B cell (primary cell): ENCODE data around the gene RER1. TPM values are rescaled to one million over a fixed set of nuclear protein-coding genes. Genes with fewer than 3 reads are reported as not detected.

Experiments used
- ATAC-seq: fragments of 200-7000 bp; cut with Tn5 transposase; one replicate; pipeline ENCODE4 v1.10.0; 2021; ENCODE audit warnings: low read depth, mild to moderate bottlenecking, moderate number of reproducible peaks, moderate library complexity
- CTCF ChIA-PET: fragments of 350-600 bp; sonication (Branson Sonifier 250); formaldehyde crosslinking; loops from one replicate; lab custom pipeline; 2021; ENCODE audit warnings: antibody characterized with exemption, inconsistent platforms; lab: Charles Lee
- POLR2A ChIA-PET: fragments of 350-600 bp; sonication (Branson Sonifier 250); formaldehyde crosslinking; loops from one replicate; lab custom pipeline; 2021; ENCODE audit warnings: antibody characterized with exemption; lab: Charles Lee
- DNase-seq: peaks from one replicate; pipeline ENCODE4 v3.0.0; 2013
- H2AFZ ChIP-seq: 2 replicates; pipeline ENCODE4 v1.6.1; 2012; ENCODE audit warnings: mild to moderate bottlenecking, low read depth, low read length; ENCODE audit not compliant: insufficient read depth, poor library complexity, severe bottlenecking
- H3K27ac ChIP-seq, 2 donors: 1 replicate in 1 of 2; 2 replicates in 1 of 2; pipeline ENCODE4 v1.5.1; 2012 to 2013; ENCODE audit warnings: low read length in 2 of 2, mild to moderate bottlenecking in 2 of 2, moderate library complexity in 1 of 2
- H3K27me3 ChIP-seq, 4 experiments: fragments of 200-600 bp in 1 of 4; sonication (generic) in 1 of 4; replicated peaks in 1 of 4; 1 replicate in 2 of 4; 2 replicates in 2 of 4; pipeline versions ENCODE4 v1.6.1 to v1.7.0; 2013 to 2016; ENCODE audit warnings: low read length in 3 of 4, mild to moderate bottlenecking in 2 of 4, mixed read lengths in 1 of 4, moderate library complexity in 1 of 4; ENCODE audit not compliant: insufficient read depth in 4 of 4, control insufficient read depth in 3 of 4; ENCODE audit errors: control extremely low read depth in 1 of 4
- H3K36me3 ChIP-seq, 2 experiments: replicated peaks in 1 of 2; 1 replicate in 1 of 2; 2 replicates in 1 of 2; pipeline versions ENCODE4 v1.6.1 to v1.7.1; 2013; ENCODE audit warnings: low read length in 1 of 2; ENCODE audit not compliant: insufficient read depth in 2 of 2, control insufficient read depth in 1 of 2; ENCODE audit errors: control extremely low read depth in 1 of 2, extremely low read depth in 1 of 2
- H3K4me1 ChIP-seq, 2 donors: fragments of 200-600 bp in 1 of 2; sonication (generic) in 1 of 2; 1 replicate in 1 of 2; 2 replicates in 1 of 2; pipeline versions ENCODE4 v1.5.1 to v1.6.1; 2013 to 2017; ENCODE audit warnings: low read length in 2 of 2; ENCODE audit not compliant: control insufficient read depth in 2 of 2, insufficient read depth in 2 of 2
- H3K4me2 ChIP-seq: replicated peaks from 2 replicates; pipeline ENCODE3; 2012; ENCODE audit warnings: mild to moderate bottlenecking, low read depth, low read length; ENCODE audit not compliant: poor library complexity, severe bottlenecking
- H3K4me3 ChIP-seq, 5 experiments: fragments of 200-600 bp in 1 of 5; sonication (generic) in 1 of 5; 1 replicate in 3 of 5; 2 replicates in 2 of 5; pipeline versions ENCODE4 v1.5.1 to v1.7.0; 2011 to 2016; ENCODE audit warnings: low read length in 4 of 5, mild to moderate bottlenecking in 4 of 5, low read depth in 2 of 5, control low read depth in 1 of 5, moderate library complexity in 1 of 5; ENCODE audit not compliant: insufficient read depth in 1 of 5; ENCODE audit errors: control extremely low read depth in 1 of 5, extremely low read depth in 1 of 5
- H3K79me2 ChIP-seq: fragments of 200-600 bp; sonication (generic); one replicate; pipeline ENCODE4 v1.6.0; 2016; ENCODE audit warnings: low read length; ENCODE audit not compliant: control insufficient read depth, insufficient read depth
- H3K9ac ChIP-seq: fragments of 200-600 bp; sonication (generic); 2 replicates; pipeline ENCODE4 v1.6.1; 2017; ENCODE audit warnings: mild to moderate bottlenecking, low read length, moderate library complexity
- H3K9me3 ChIP-seq, 3 donors: one replicate each; pipeline versions ENCODE4 v1.6.1 to v1.7.1; 2013; ENCODE audit warnings: low read length in 2 of 3; ENCODE audit not compliant: control insufficient read depth in 2 of 3, insufficient read depth in 1 of 3; ENCODE audit errors: control extremely low read depth in 1 of 3
- H4K20me1 ChIP-seq: 2 replicates; pipeline ENCODE4 v1.6.0; 2012; ENCODE audit warnings: mild to moderate bottlenecking, low read length; ENCODE audit not compliant: insufficient read depth, control insufficient read depth, poor library complexity, severe bottlenecking
- H3K27ac Mint-ChIP-seq: one replicate; pipeline ENCODE4 v1.8.0; 2021; ENCODE audit warnings: mixed read lengths
- H3K27me3 Mint-ChIP-seq: one replicate; pipeline ENCODE4 v1.8.0; 2021; ENCODE audit warnings: mixed read lengths
- H3K4me1 Mint-ChIP-seq: one replicate; pipeline ENCODE4 v1.8.0; 2021; ENCODE audit warnings: mixed read lengths
- H3K4me3 Mint-ChIP-seq: one replicate; pipeline ENCODE4 v1.8.0; 2021; ENCODE audit warnings: mixed read lengths
- H3K9me3 Mint-ChIP-seq: one replicate; pipeline ENCODE4 v1.8.0; 2022; ENCODE audit warnings: mixed read lengths; ENCODE audit not compliant: insufficient read depth
- EZH2 ChIP-seq: IDR thresholded peaks from 2 replicates; pipeline ENCODE4 v1.6.1; 2012; ENCODE audit warnings: borderline replicate concordance, low read depth, mild to moderate bottlenecking, moderate library complexity, low read length; ENCODE audit not compliant: insufficient read depth, poor library complexity, severe bottlenecking
- WGBS: methylation state at CpG from one replicate; pipeline ENCODE4 v1.1.5; 2013; ENCODE audit warnings: missing lambda C conversion rate; ENCODE audit not compliant: insufficient coverage; 5-methylcytosine and 5-hydroxymethylcytosine counted together
- intact Hi-C: fragments of 100-400 bp; cut with micrococcal nuclease; formaldehyde crosslinking; loops from one replicate; pipeline ENCODE4 v1.10.0; 2022
- polyA plus RNA-seq: library from polyadenylated mRNA; depleted of rRNA; stranded (reverse); fragments of >200 nt; gene quantifications from 2 replicates; pipeline ENCODE4 v1.2.3, GENCODE V29; 2012
- total RNA-seq, 2 donors: library from RNA; stranded (reverse); fragments of 120-200 nt in 1 of 2; gene quantifications; 1 replicate in 1 of 2; 2 replicates in 1 of 2; pipeline versions ENCODE4 v1.2.3 to v1.2.4, GENCODE V29; 2013 to 2022
- TF ChIP-seq, protein P1 (sequence below): fragments of 200-600 bp; IDR thresholded peaks from one replicate; pipeline ENCODE4 v1.8.0; 2022; ENCODE audit warnings: antibody characterized with exemption, mild to moderate bottlenecking

Gene RER1
- total and polyA plus RNA-seq, 2 donors (not counting 1 experiment from before 2014, with no cell fraction given): 78.5 to 118 TPM

GRCh38 chr1:2437617-2438016 is 46.0 kb downstream of the RER1 start:
- no peak overlapping the region for H3K4me3 ChIP-seq
- no peak overlapping the region for H3K27ac ChIP-seq
- no peaks in the 10 kb centered on the region for H3K9me3 Mint-ChIP-seq
- H3K9ac ChIP-seq: no peak overlapping the region
- H4K20me1 ChIP-seq: no peaks in the 10 kb centered on the region
- no peaks in the 10 kb centered on the region for H3K4me1 Mint-ChIP-seq
- no peak overlapping the region for H3K4me3 Mint-ChIP-seq
- 91% methylated on average over 15 of the region's 15 CpGs for WGBS
- ChIA-PET POLR2A (no interaction called here), CTCF (no interaction called here)
- no peaks in the 10 kb centered on the region for H3K27me3 Mint-ChIP-seq
- H3K4me2 ChIP-seq: no peak overlapping the region
- H3K27ac Mint-ChIP-seq: no peak overlapping the region
- no peak overlapping the region for H2AFZ ChIP-seq
- H3K36me3 ChIP-seq: no peaks in the 10 kb centered on the region
- no peaks in the 10 kb centered on the region for H3K79me2 ChIP-seq
- DNase-seq: no peak
- ATAC-seq: no peak
- TF ChIP-seq, protein P1, sequence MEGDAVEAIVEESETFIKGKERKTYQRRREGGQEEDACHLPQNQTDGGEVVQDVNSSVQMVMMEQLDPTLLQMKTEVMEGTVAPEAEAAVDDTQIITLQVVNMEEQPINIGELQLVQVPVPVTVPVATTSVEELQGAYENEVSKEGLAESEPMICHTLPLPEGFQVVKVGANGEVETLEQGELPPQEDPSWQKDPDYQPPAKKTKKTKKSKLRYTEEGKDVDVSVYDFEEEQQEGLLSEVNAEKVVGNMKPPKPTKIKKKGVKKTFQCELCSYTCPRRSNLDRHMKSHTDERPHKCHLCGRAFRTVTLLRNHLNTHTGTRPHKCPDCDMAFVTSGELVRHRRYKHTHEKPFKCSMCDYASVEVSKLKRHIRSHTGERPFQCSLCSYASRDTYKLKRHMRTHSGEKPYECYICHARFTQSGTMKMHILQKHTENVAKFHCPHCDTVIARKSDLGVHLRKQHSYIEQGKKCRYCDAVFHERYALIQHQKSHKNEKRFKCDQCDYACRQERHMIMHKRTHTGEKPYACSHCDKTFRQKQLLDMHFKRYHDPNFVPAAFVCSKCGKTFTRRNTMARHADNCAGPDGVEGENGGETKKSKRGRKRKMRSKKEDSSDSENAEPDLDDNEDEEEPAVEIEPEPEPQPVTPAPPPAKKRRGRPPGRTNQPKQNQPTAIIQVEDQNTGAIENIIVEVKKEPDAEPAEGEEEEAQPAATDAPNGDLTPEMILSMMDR: no peak
- no peak for TF ChIP-seq EZH2
- intact Hi-C loops: no loop called here
- peaks cover 0 to 11% (median 3%) of the 10 kb centered on the region in 4 experiments for H3K27me3 ChIP-seq
- H3K9me3 ChIP-seq: no peaks in the 10 kb centered on the region
- no peaks in the 10 kb centered on the region for H3K4me1 ChIP-seq

GRCh38 chr1:2438038-2438437 is 46.4 kb downstream of the RER1 start:
- H3K27ac Mint-ChIP-seq: no peak overlapping the region
- CTCF ChIA-PET: no interaction called here
- H3K27ac ChIP-seq: no peak overlapping the region

More at GRCh38 chr1:2438038-2438437, 46.4 kb downstream of the RER1 start:
- intact Hi-C loops: no loop called here
- Mint-ChIP-seq H3K4me1 (no peaks in the 10 kb centered on the region), H3K9me3 (no peaks in the 10 kb centered on the region), H3K4me3 (no peak overlapping the region), H3K27me3 (no peaks in the 10 kb centered on the region)
- ATAC-seq (no peak), DNase-seq (no peak)
- H3K4me3 ChIP-seq: no peak overlapping the region
- H3K79me2 ChIP-seq: no peaks in the 10 kb centered on the region
- no peaks in the 10 kb centered on the region for H3K36me3 ChIP-seq
- no peak for TF ChIP-seq EZH2
- TF ChIP-seq, protein P1: no peak
- 66% methylated on average over 15 of the region's 15 CpGs for WGBS
- H3K4me1 ChIP-seq: peaks cover 0 to 2% of the 10 kb centered on the region in 2 donors
- POLR2A ChIA-PET: no interaction called here
- H4K20me1 ChIP-seq: no peaks in the 10 kb centered on the region
- H3K9ac ChIP-seq: no peak overlapping the region
- peaks cover 0 to 15% (median 5%) of the 10 kb centered on the region in 4 experiments for H3K27me3 ChIP-seq
- H2AFZ ChIP-seq: no peak overlapping the region
- H3K4me2 ChIP-seq: no peak overlapping the region
- H3K9me3 ChIP-seq: no peaks in the 10 kb centered on the region
